NOMO-1 treated with DMSO at 0.1 percent for 48 hours (cell line): ENCODE measurements around the gene STX16.
"Not testable (repeated sequence)": the region's sequence is repeated elsewhere in the genome, so short reads cannot be mapped to it uniquely, and the experiment has no call there.

Experiments used
- DNase-seq: peaks from one replicate; lab custom pipeline; 2025; ENCODE audit not compliant: unreplicated experiment; lab: John Stamatoyannopoulos, UW

Gene STX16

DNA sequence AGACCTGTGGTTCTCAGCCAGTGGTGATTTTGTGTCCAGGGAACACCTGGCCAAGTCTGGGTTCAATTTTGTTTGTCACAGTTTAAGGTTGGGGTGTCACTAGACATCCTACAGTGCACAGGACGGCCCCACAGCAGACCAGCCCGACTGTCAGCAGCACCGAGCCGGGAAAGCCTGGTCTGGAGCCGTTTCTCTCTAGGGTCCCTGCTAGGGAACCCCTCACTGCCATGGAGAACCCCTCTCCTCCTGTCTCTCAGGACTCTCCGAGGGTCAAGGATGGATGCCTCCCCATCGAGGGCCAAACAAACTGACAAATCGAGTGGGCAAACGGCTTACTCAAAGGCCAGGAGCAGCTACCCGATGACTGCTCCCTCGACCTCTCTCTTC is 15.8 kb upstream of the STX16 start:
- no peak for DNase-seq

DNA sequence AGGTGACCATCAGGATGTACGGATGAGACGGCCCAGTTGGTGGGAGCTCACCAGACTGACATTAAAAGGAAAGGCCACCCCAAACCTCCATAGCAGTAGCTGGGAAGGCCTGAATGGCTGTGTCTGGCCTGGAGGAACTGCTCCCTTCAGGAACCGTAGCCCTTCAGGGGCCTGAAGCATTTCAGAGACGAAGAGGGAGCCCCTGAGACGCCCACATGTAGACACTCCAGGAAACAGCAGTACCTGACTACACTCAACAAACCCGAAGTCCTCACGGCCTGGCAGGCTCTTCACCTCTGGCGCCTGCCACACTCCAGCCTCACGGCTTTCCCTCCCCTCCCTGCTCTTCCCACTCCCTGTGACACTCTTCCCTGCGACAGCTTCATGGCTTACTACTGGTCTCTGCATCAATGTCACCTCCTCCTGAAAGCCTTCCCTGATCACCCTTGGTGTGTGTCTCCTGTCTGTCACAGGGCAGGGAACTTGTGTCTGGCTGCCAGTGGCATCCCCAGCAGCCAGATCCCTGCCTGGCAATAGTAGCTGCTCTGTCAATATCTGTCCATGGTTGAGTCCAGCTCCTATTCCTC is 14.6 kb upstream of the STX16 start:
- no peak for DNase-seq

DNA sequence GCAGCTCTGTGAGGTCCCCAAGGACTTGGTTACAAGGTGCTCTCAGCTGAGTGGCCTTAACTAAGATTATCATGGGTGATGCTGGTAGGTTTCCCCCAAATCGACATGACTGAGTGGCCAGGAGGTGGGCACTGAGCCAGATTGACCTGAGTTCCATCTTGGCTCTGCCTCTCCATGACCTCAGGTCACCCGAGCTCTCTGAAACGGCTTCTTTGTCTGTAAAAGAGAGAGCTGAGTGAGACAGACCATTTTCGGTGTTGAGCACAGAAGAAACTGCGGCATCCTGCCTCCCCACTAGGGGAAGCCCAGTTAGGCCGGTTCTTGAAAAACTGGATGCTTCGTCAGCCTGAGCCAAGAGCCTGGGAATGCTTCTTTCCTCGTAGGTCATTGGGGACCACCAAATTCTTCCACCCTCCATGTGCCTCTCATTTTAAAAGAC is 14.1 kb upstream of the STX16 start:
- no peak for DNase-seq

DNA sequence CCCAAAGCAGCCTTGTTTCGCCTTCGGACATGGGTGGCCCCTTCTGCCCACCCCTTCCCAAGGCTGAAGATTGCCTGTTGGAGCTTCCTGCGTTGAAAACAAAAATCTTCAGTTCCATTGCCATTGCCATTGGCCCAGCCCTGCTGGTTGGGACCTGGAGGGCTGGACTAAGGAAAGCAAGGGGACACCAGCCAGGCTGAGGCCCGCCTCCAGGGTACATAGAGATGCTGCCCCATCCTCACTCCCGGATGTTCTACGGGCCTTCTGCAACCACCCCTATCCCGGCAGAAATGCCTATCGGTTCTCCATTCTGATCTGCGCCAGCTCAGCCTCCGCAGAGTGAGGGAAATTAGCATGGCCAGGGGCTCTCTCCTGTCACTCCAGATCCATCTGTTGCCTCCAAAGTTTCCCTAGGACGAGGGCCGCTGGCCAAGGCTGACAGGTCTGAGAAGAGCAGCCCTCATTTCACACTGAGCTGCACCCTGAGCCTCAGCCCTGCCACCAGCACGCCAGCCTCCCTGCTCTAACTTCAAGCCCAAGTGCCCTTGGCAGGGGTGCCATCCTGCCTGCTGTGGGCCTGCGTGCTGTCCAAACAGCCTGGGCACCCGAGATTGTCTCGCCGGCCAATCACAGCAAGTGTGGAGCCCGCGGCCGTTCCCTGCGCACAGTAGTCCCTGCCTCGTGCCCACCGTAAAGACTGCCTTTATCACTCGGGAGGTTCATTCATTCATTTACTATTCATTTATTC is 13.4 kb upstream of the STX16 start:
- DNase-seq, result no peak

DNA sequence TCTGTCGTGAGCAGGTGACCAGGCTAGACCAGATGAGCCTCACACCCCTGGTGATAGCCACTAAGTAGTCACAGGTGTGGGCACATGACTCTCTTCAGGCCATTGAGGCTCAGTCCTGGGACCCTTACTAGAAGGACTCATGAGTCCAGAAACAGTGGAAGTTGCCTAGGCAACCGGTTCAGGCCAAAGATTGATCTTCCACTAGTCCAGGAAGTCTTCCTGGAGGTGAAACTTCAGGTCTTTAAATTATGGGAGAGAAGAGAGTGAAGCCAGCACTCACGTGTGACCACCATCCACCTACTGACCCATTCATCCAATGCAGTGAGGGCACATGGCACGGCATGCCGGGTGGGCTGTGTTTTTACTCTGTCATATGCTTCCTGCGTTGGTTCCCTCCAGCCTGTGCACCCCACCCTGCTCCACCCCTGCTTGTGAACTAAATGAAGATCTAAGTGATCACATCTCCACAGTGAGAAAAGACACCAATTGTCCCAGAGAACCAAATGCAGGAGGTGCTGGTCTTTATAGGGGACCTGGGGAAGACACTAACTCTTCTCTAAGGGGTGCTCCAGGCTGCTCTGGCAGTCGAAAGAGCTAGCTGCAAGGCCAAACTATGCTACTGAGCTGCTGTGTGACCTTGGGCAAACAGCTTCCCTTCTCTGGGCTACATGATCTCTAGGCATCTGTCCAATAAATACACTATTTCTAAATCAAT is 12.5 kb upstream of the STX16 start:
- no peak for DNase-seq

DNA sequence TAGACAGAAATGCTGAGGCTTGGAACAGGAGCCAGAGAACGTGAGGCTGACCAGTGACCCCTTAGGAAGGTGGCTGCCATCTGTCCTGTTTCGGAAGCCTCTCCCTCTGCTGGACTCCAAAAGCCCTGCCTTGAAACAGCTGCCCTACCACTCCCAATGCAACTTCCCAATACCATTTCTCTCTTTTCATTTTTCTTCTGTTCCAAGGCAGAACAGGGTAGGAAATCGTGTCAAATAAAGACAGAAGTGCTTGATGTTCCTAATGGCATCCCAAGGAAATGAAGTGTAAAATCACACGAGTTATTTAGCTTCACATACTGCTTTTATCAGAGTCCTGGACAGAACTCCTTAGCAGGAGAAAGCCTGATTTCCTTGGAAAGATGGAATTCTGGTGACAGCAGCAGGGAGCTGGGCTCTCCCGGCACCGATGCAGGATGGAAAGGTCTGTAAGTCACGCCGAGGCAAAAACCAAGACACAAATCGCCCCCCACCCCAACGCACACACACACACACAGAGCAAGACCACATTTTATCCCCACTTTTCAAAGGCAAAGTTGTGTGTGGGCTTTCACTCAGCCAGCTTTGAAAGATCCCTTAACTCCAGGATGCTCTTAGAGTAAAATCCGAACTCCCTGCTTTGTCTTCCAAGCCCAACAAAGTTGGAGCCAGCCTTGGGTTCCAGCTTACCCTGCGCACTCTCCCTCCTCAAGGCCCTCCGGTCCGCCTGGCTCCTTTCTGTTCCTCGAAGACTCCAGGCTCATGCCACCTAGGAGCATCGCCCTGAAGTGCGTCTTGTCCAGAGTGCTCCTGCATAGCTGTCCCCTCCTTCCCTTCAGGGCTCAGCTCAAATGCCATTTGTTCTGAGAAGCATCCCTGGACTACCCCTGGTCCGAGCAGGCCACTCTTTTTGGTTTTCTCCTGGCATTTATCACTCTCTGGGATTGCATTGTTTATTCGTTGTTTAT is 11.6 kb upstream of the STX16 start:
- DNase-seq, result no peak

DNA sequence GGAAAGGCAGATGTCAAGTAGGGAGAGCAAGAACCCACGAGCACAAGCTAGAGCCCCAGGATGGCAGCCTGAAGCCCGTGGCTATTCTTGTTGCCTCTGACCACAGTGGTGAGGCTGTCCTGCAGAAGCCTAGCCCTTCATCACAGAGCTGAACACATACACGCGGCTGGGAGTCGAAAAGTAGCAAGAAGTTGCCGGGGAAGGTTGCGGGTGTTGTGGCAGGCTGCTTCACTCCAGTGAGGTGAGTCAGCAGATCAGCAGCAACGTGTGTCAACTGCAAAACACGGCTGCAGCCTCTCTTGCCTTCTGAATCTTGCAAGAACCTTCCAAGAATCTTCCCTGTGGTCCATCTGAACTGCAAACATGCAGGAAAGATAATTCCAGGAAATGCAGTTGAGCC is 10.6 kb upstream of the STX16 start:
- DNase-seq, result no peak

DNA sequence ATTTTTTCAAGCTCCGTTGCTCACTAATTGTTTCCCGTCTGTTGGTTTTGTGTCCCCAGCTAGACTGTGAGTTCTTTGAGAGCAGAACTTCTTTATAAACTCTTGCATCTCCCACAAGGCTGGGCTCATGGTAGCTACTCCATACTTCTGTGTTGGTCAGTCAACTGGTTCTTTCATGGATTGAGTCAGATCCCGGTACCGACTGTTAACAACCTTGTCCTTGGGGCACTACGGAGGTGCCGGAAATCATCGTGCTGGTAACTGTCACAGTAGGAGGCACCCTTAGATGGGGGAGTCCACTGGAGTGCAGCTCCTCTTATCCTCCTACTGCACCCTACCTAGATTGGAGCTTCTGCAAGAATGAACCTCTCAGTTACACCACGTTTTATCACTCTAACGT is 8.6 kb upstream of the STX16 start:
- DNase-seq, result no peak

DNA sequence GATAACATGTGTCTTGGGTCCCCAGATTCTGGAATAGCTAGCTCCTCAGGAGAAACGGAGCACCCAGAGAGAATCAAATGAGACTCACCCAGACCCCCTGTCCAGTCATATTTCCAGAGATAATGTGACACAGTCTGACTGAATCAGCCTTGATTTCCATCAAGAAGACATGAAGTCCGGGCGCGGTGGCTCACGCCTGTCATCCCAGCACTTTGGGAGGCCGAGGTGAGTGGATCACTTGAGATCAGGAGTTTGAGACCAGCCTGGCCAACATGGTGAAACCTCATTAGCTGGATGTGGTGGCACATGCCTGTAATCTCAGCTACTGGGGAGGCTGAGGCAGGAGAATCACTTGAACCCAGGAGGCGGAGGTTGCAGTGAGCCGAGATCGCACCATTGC is 8.2 kb upstream of the STX16 start:
- DNase-seq, result not testable (repeated sequence)

DNA sequence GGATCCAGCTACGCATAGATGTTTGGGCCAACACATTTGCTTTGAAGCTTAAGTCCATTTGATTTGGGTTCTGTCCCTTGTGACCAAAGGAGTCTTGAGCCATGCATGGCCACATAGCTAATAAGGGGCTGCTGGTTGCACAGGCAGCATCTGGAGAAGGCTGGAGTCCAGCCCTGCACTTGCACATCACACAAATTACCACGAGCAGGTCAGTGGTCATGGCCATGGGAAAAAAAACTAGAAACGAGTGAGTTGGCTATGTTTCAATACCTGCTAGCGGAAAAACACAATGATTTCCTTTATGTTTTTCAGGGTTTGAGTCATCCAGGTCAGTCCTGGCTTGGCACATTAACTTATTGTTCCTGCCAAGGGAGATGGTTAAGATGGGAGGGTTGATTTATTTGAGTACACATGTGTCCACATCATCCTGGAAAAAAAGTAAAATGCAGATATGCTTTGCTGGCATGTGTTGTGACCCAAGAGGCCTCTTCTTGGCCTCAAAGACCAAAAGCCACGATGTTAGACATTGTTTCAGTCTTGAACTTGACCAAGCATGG is 5.6 kb upstream of the STX16 start:
- no peak for DNase-seq

DNA sequence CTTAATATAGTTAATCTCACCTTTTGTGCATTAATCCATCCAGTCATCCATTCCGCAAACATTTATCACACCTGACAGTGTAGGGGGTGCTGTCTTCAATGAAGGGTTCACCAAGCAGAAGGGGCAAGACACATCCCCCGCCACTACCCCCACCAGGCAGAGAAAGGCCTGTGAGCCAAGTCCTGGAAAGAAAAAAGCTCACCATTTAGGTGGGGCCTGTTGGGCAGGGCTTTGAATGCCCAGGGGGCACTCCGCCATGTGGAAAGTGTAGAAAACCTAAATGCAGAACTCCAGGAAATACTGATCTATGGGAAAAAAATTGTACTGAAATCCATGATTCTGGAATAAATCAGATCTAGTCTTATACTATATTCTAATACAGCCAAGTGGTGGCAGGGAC is 4.8 kb upstream of the STX16 start:
- DNase-seq, result no peak

DNA sequence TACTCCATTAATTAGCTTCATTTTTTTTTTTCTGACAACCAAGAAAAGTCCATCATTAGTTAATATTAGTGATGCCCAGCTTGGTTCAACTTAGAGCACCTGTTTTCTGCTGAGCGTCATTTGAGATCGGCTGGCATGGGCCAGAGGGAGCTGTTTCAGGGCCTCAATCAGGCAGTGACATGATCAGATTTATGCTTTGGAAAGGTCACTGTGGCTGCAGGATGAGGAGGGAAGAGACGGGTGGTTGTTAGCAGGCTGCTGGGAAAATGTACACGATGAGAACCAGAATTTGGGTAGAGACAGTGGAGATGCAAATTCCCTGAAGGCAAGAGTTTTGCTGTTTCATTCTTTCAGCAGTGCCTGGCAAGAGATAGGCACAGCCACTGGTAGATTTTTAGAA is 4.4 kb upstream of the STX16 start:
- no peak for DNase-seq

DNA sequence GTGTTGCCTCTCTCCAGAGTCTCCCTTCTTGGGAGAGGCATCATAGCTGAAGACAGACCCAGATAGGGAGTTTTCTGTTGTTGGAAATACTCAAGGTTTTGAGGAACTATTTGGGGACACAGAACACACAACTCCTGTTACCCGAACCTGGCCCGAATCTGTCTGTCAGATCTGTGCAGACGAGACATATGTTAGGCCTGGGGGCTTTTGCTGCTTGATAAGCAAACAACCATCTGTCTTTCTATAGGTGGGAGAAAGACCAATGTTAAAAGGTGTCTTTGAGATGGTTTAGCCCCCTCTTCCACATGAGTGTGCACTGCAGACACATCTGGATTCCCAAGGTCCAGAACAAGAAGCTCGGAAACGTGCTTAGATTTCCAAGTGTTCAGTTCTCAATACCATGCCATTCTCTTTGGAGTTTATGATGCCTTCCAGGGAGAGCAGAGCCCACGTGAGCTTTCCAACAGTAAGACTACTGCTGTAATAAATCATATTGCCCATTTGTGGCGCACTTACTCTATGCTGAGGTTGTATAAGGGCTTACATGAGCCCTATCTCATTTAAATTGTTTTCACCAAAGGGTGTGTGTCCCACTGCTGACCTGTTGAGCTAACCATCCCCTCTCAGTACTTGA is 3.8 kb upstream of the STX16 start:
- no peak for DNase-seq

DNA sequence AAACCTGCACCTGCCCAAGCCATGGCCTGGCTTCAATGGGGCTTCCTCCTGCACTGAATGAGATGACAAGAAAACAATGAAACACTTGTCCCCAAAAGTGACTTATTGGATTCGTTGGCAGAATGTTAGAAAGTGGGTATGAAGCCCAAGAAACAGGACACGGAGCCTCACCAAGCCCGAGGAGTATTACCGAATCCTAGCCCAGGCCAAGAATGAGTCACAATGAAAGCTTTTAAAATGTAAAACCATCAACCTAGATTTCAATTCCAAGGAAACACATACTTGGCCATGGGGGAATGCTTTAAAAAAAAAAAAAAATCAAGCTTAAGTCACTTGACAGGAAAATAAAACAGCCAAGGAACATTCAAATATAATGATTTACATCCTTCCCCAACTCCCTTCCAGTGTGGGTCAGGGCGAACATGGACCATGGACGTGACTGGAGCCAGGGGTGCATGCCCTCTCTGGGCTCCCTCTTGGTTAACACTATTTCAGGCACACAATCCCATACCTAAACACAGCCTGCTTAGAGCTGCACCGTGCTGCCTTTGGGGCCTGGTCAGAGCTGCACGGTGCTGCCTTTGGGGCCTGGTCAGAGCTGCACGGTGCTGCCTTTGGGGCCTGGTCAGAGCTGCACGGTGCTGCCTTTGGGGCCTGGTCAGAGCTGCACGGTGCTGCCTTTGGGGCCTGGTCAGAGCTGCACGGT is 3.1 kb upstream of the STX16 start:
- DNase-seq, result no peak

DNA sequence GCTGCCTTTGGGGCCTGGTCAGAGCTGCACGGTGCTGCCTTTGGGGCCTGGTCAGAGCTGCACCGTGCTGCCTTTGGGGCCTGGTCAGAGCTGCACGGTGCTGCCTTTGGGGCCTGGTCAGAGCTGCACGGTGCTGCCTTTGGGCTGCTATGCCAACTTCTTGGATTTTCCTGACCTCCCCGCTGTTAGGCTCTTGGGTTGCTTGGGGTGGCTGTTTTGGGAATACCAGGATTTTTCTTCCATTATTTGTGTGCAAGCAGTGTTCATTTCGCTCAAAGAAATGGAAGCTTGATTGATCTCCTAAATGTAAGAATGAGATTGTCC is 2.6 kb upstream of the STX16 start:
- not testable (repeated sequence) for DNase-seq

DNA sequence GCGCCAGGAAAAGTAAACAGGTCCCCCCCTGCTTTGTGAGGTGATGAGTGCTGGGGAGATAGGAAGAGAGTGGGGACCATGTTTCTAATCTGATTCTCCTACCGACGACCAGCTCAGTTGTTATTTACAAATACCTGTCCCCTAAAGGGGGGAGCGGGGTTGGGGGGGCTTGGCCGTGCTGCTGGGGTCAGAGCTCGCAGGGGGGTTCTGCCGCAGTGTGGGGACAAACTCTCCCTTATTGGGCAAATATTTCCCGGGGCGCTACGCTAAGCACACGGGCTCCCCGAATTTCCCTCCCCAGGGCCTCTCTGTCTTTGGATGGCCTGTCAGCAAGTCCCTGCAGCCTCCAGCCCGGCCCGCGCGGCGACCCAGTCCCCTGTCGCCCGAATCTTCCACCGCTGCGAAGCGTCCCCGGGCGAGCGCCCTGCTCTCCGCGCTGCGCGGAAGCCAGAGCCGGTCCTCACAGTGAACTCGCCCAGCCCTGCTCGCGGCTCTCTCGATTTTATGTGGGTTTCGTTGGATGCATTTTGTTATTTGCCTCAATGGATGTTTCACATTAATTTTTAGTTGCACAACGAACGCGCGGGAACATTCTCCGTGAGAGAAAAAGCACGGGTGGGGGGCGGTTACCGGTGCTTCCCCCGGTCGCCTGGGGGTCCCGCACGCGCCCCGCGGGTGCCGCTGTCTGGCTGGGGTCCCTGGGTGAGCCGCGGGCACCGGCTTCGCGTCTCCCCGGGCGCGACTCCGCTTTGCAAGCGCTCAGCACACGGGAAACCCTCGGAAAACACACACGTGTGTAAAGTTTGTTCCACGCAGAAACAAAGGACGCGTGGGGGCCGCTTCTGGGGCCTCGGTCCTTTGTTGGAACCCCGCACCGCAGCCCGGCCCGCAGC is 1.5 kb upstream of the STX16 start:
- DNase-seq, result no peak

DNA sequence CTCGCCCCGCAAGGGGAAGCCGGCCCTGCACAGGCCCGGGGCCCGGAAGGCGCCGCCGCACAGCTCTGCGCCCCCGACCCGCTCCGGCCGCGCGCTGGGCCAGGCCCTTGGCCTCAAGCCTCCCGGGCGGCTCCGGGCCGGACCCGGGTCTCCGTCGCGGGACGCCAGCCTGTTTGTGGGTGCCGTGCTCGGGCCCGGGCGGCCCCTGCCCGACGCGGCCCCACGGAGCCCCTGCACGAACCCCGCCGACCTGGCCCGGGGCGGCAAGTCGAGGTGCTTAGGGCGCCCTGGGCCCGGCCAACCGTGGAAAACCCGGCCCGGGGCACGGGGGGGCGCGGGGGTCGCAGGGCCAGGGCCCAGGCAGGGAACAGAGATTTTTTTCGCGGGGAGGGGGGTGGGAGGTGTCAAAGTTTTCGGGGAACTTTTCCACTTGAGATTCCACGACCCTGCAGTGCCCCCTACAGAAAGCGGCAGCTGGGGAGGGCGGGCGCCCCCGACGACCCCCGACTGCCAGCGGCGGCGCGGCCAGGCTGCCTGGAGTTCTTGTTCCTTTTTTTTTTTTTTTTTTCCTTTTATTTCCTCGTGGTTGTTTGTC is 805 bp upstream of the STX16 start:
- no peak for DNase-seq

DNA sequence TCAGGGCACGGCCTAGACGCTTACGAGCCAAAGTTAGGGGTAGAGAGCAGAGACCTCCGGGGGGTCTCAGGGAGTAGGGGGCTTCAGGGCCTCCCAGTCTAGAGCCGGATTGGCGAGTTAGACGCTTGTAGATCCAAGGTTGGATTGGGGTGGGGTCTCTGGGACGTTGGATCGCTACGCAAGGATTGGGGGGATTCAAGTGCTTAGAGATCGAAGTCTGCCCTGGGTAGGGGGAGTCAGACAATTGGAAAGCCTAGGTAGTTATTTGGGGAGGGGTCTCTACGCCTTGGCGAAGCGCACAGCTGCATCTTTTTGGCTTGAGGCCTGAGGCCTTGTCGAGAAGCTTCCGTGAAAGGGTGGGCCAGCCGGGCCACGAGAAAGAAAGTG is 469 bp downstream of the STX16 start:
- DNase-seq, result no peak
